ENCODE results near the gene PEX19.

The PEX19 gene

DNA sequence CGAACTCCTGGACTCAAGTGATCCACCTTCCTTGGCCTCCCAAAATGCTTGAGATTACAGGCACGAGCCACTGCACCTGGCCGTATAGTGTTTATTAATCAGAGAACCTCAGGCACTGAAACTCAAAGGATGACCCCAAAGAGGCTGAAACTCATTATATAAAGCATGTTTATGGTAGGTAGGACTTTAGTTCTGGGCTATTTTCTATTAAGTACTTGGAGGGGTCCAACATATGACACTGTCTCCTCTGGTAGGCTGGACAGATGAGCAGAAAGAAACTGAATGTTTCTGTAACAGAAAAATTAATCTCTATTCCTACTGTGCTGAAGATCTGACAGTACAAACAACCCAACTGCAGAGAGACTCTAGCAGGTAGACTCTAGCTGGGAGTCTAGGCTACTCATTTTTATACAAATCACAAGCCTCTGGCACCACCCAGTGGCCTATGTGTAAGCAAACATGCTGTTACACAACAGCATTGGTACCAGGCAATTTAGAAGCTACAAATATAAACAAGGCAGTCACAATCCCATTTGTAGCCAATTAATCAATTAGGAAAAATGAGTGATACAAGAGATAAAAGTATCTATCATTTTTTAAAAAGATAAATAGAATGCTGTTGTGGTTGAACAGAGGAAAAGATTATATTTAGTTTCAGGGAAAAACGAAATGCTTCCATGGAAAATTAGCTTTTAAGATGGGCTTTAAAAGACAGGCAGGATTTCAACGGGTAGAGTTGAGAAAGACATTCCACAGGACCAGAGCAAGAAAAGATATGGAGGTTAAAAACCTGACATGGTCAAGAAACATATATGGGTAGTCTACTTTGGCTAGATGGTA lies 33.0 kb downstream of the PEX19 start:
- no peaks in the 10 kb centered on the region for H3K27me3 ChIP-seq (ENCODE audit: control insufficient read depth, insufficient read depth, low read length)
- no peak overlapping the region for H3K27ac ChIP-seq (ENCODE audit: low read length)

DNA sequence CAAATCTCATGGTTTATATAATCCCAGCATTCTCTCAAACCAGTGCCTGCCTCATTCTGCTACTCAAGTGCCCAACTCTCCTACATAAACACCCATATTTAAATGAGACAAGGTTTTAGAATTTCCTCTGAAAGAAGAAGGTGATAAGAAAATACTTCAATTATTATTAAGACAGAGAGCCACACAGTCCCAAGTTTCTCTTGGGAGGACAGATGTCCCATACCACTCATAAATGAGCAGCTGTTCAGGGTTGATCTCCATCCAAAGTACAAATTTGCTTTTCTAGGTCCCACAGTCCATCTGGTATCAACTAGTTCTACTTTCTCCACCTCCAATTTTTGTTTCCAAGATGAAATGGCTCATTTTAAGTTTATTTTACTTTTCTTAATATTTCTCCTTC lies 33.9 kb downstream of the PEX19 start:
- no peaks in the 10 kb centered on the region for H3K4me1 ChIP-seq (ENCODE audit: control insufficient read depth, low read depth, low read length)
- H3K9me3 ChIP-seq (ENCODE audit: control insufficient read depth, low read depth, low read length), result no peaks in the 10 kb centered on the region
- H3K27ac ChIP-seq (ENCODE audit: low read length), result no peak overlapping the region

More for the DNA sequence above, 33.0 kb downstream of the PEX19 start:
- Histone ChIP-seq H3K4me1 (ENCODE audit: control insufficient read depth, low read depth, low read length) (no peaks in the 10 kb centered on the region), H3K9me3 (ENCODE audit: control insufficient read depth, low read depth, low read length) (no peaks in the 10 kb centered on the region), H3K4me3 (ENCODE audit: low read length) (no peak overlapping the region), H3K36me3 (ENCODE audit: control insufficient read depth, low read depth, low read length) (no peaks in the 10 kb centered on the region), H3K9ac (ENCODE audit: low read length) (no peak overlapping the region)

DNA sequence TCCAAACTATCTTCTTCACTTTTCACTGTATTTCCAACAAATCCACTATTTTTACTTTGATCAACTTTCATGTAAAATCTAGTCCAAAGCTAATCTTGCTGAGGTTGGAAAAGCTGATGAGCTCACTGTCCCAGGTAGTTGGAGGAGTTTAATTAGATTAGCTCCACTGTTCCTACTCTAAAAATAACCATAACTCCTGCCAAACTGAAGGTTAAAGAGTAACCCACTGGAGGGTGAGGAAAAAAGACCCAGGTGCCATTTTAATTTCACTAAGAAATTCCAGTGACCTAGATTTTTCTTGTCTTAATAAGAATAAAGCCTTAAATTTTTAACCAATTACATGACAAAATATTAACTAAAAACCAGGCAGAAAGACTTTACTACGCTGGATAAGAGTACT lies 37.9 kb downstream of the PEX19 start:
- H3K27me3 ChIP-seq (ENCODE audit: control insufficient read depth, insufficient read depth, low read length), result no peaks in the 10 kb centered on the region
- no peak overlapping the region for H3K27ac ChIP-seq (ENCODE audit: low read length)
- no peak overlapping the region for H3K4me3 ChIP-seq (ENCODE audit: low read length)
- peaks cover 13% of the 10 kb centered on the region for H3K36me3 ChIP-seq (ENCODE audit: control insufficient read depth, low read depth, low read length)
- H3K9ac ChIP-seq (ENCODE audit: low read length), result no peak overlapping the region
- no peaks in the 10 kb centered on the region for H3K4me1 ChIP-seq (ENCODE audit: control insufficient read depth, low read depth, low read length)
- no peaks in the 10 kb centered on the region for H3K9me3 ChIP-seq (ENCODE audit: control insufficient read depth, low read depth, low read length)

More for the DNA sequence above, 33.9 kb downstream of the PEX19 start:
- Histone ChIP-seq H3K27me3 (ENCODE audit: control insufficient read depth, insufficient read depth, low read length) (no peaks in the 10 kb centered on the region), H3K36me3 (ENCODE audit: control insufficient read depth, low read depth, low read length) (no peaks in the 10 kb centered on the region), H3K4me3 (ENCODE audit: low read length) (no peak overlapping the region), H3K9ac (ENCODE audit: low read length) (no peak overlapping the region)

DNA sequence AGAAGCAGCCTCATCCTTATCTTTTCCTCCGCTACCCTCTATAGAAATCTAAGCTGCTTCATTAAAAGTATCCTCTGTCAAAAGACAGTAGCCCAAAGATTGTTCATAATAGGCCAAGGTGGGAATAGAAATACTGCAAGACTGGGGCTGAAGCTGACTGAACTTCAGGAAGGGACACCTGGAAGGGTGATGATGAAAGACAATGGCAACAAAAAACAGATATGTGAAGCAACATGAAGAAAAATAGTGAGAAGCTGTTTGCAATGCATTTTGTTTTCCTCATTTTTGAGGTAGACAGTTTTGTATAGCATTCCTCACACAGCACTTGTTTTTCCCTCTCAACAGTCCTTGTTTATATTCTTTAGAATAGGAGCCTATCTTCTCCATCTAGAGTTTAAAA lies 39.5 kb downstream of the PEX19 start:
- H3K27me3 ChIP-seq (ENCODE audit: control insufficient read depth, insufficient read depth, low read length), result no peaks in the 10 kb centered on the region
- no peaks in the 10 kb centered on the region for H3K4me1 ChIP-seq (ENCODE audit: control insufficient read depth, low read depth, low read length)
- no peak overlapping the region for H3K27ac ChIP-seq (ENCODE audit: low read length)
- H3K36me3 ChIP-seq (ENCODE audit: control insufficient read depth, low read depth, low read length), result peaks cover 14% of the 10 kb centered on the region
- H3K4me3 ChIP-seq (ENCODE audit: low read length), result no peak overlapping the region
- H3K9me3 ChIP-seq (ENCODE audit: control insufficient read depth, low read depth, low read length), result no peaks in the 10 kb centered on the region
- H3K9ac ChIP-seq (ENCODE audit: low read length), result no peak overlapping the region

DNA sequence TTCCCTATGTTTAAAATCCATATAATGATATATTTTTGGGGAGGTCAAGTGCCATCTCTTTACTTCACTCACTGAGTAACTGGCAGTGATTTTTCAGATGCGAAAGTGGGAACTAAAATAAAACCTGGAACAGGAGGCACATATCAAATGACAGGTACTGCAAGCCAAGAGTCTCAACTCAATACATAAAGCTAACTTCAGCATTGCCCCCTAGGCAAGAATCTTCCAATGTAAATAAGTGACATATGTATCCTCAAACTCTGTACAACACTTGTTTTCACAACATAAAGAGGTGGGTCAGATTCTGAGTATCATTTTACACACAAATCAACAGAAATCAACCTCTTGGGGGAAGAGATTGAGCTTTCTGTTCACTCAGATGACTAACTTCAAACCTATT lies 40.7 kb downstream of the PEX19 start:
- no peaks in the 10 kb centered on the region for H3K4me1 ChIP-seq (ENCODE audit: control insufficient read depth, low read depth, low read length)
- H3K9me3 ChIP-seq (ENCODE audit: control insufficient read depth, low read depth, low read length), result no peaks in the 10 kb centered on the region
- H3K4me3 ChIP-seq (ENCODE audit: low read length), result no peak overlapping the region
- H3K27me3 ChIP-seq (ENCODE audit: control insufficient read depth, insufficient read depth, low read length), result no peaks in the 10 kb centered on the region
- H3K9ac ChIP-seq (ENCODE audit: low read length), result no peak overlapping the region
- no peak overlapping the region for H3K27ac ChIP-seq (ENCODE audit: low read length)
- H3K36me3 ChIP-seq (ENCODE audit: control insufficient read depth, low read depth, low read length), result peaks cover 26% of the 10 kb centered on the region

DNA sequence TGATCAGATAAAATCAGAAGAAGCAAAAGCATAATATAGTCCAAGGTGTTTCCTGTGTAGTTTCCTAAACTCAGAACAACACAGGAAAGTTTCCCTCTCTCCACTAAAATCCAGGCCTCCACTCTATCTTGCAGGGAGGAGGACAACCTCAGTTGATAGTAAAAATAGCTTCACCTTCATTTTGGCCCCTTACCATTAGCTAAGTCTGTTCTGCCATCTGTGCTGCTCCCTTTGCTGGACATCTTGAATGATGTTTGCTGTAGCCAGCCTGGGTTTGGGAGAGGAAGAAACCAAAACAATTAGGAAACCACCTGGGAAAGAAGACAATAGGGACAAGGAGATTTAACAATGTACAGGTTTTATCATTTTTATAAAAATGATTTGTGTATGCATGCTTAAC lies 41.2 kb downstream of the PEX19 start:
- no peak overlapping the region for H3K4me3 ChIP-seq (ENCODE audit: low read length)
- no peak overlapping the region for H3K9ac ChIP-seq (ENCODE audit: low read length)
- no peaks in the 10 kb centered on the region for H3K27me3 ChIP-seq (ENCODE audit: control insufficient read depth, insufficient read depth, low read length)
- H3K36me3 ChIP-seq (ENCODE audit: control insufficient read depth, low read depth, low read length), result peaks cover 31% of the 10 kb centered on the region
- no peaks in the 10 kb centered on the region for H3K4me1 ChIP-seq (ENCODE audit: control insufficient read depth, low read depth, low read length)
- no peak overlapping the region for H3K27ac ChIP-seq (ENCODE audit: low read length)
- no peaks in the 10 kb centered on the region for H3K9me3 ChIP-seq (ENCODE audit: control insufficient read depth, low read depth, low read length)

DNA sequence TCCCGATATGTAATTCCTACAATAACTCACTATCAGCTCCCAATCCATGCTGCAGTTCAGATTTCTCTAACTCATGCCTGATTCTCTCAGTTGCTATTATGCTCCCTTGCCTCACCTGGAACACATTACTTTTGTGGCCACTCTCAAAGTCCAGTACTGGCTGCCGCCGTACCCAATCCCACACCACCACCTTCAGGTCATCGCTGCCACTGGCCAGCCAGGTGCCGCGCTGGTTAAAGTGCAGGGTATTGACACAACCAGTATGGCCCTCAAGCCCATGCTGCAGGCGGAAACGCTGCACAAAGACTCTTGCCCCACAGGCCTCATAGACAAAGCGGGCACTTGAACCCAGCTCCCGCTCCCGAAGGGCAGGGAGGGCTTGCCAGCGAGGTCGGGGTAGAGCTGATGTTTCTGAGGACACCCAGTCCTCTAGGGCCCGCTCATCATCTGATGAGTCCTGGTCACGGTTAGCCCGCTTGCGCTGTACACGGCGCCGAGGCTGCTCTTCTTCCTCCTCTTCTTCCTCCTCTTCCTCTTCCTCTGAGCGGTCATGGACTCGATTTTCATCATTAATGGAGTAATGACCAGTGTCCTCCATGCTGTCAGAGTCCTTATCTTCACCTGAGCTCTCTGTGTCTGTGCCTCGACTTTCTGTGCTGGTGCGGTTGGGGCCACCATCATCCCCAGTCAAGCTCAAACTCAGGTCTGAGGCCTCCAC lies 45.2 kb downstream of the PEX19 start:
- no peak overlapping the region for H3K27ac ChIP-seq (ENCODE audit: low read length)
- no peak overlapping the region for H3K4me3 ChIP-seq (ENCODE audit: low read length)
- peaks cover 68% of the 10 kb centered on the region for H3K36me3 ChIP-seq (ENCODE audit: control insufficient read depth, low read depth, low read length)
- no peak overlapping the region for H3K9ac ChIP-seq (ENCODE audit: low read length)
- no peaks in the 10 kb centered on the region for H3K27me3 ChIP-seq (ENCODE audit: control insufficient read depth, insufficient read depth, low read length)
- no peaks in the 10 kb centered on the region for H3K9me3 ChIP-seq (ENCODE audit: control insufficient read depth, low read depth, low read length)
- no peaks in the 10 kb centered on the region for H3K4me1 ChIP-seq (ENCODE audit: control insufficient read depth, low read depth, low read length)

DNA sequence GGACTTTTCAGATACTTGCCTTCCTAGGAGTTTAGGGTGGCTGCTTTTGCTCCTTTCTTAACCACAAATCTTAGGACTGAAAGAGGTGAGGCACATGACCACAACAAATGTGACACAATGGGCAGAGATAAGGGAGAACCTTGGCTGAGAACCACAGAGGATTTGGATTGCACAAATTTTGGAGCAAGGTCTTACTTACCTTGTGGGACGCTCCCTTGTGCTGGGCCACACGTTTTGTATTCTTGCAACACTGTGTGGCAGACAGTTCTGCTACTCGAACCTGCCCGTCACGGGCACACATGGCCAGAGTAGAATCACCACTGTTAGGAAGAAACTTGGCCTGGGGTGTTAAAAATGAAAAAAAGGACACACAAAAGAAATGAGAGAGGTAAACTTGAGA lies 46.5 kb downstream of the PEX19 start:
- Histone ChIP-seq H3K4me1 (ENCODE audit: control insufficient read depth, low read depth, low read length) (no peaks in the 10 kb centered on the region), H3K27me3 (ENCODE audit: control insufficient read depth, insufficient read depth, low read length) (no peaks in the 10 kb centered on the region), H3K9me3 (ENCODE audit: control insufficient read depth, low read depth, low read length) (no peaks in the 10 kb centered on the region), H3K9ac (ENCODE audit: low read length) (no peak overlapping the region), H3K4me3 (ENCODE audit: low read length) (no peak overlapping the region), H3K36me3 (ENCODE audit: control insufficient read depth, low read depth, low read length) (peaks cover 68% of the 10 kb centered on the region), H3K27ac (ENCODE audit: low read length) (no peak overlapping the region)

DNA sequence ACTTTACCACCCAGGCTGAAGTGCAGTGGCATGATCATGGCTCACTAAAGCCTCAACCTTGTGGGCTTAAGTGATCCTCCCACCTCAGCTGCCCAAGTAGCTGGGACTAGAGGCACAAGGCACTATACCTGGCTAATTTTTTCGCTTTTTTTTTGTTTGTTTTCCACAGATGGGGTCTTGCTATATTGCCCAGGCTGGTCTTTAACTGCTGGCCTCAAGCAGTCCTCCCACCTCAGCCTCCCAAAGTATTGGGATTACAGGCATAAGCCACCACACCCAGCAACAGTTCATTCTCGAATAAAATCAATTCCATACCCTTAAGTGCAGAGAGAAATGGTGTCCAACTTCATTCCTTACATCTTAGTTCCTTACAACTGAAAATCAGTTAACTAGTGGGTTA lies 47.4 kb downstream of the PEX19 start:
- H3K4me1 ChIP-seq (ENCODE audit: control insufficient read depth, low read depth, low read length), result no peaks in the 10 kb centered on the region
- no peak overlapping the region for H3K4me3 ChIP-seq (ENCODE audit: low read length)
- H3K9me3 ChIP-seq (ENCODE audit: control insufficient read depth, low read depth, low read length), result no peaks in the 10 kb centered on the region
- H3K27ac ChIP-seq (ENCODE audit: low read length), result no peak overlapping the region
- H3K27me3 ChIP-seq (ENCODE audit: control insufficient read depth, insufficient read depth, low read length), result no peaks in the 10 kb centered on the region
- H3K9ac ChIP-seq (ENCODE audit: low read length), result no peak overlapping the region
- peaks cover 71% of the 10 kb centered on the region for H3K36me3 ChIP-seq (ENCODE audit: control insufficient read depth, low read depth, low read length)

DNA sequence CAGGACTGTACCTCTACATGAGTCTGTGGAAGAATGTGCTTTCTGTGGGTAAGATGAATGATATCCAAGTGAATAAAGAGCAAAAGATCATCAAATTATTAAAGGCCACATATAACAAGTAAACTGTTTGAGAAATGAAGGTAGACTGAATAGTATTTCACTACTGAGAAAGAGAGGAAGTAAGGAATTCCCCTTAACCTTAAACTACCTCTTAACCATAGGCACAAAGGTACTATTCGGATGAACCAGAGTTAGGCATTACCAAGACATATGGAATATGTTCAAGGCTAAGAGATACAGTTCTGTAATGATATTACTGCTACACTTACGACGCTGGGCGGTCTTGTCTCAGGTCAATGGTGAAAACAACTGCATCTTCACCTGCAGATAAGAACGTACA lies 48.1 kb downstream of the PEX19 start:
- no peak overlapping the region for H3K4me3 ChIP-seq (ENCODE audit: low read length)
- peaks cover 69% of the 10 kb centered on the region for H3K36me3 ChIP-seq (ENCODE audit: control insufficient read depth, low read depth, low read length)
- no peak overlapping the region for H3K9ac ChIP-seq (ENCODE audit: low read length)
- no peaks in the 10 kb centered on the region for H3K27me3 ChIP-seq (ENCODE audit: control insufficient read depth, insufficient read depth, low read length)
- no peak overlapping the region for H3K27ac ChIP-seq (ENCODE audit: low read length)
- H3K9me3 ChIP-seq (ENCODE audit: control insufficient read depth, low read depth, low read length), result no peaks in the 10 kb centered on the region
- H3K4me1 ChIP-seq (ENCODE audit: control insufficient read depth, low read depth, low read length), result no peaks in the 10 kb centered on the region

DNA sequence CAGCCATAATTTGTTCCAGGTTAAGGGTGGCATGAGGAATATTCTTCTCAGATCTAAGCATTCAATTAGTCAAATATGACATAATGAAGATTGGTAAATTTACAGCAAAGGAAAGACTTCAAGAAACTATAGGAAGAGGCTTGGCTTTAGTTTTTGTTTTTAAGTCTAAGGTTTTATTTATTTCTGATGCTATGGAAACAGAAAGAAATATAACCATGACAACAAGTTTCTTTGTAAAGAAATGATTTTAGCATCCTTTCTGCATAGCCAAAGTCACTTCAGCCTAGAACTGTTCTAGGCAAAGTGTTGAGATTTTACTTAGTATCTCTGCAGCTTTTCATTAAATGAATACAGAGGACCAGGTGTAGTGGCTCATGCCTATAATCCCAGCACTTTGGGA lies 52.0 kb downstream of the PEX19 start:
- Histone ChIP-seq H3K27ac (ENCODE audit: low read length) (no peak overlapping the region), H3K9ac (ENCODE audit: low read length) (no peak overlapping the region), H3K36me3 (ENCODE audit: control insufficient read depth, low read depth, low read length) (peaks cover 80% of the 10 kb centered on the region), H3K27me3 (ENCODE audit: control insufficient read depth, insufficient read depth, low read length) (no peaks in the 10 kb centered on the region), H3K4me3 (ENCODE audit: low read length) (no peak overlapping the region), H3K4me1 (ENCODE audit: control insufficient read depth, low read depth, low read length) (no peaks in the 10 kb centered on the region), H3K9me3 (ENCODE audit: control insufficient read depth, low read depth, low read length) (no peaks in the 10 kb centered on the region)

DNA sequence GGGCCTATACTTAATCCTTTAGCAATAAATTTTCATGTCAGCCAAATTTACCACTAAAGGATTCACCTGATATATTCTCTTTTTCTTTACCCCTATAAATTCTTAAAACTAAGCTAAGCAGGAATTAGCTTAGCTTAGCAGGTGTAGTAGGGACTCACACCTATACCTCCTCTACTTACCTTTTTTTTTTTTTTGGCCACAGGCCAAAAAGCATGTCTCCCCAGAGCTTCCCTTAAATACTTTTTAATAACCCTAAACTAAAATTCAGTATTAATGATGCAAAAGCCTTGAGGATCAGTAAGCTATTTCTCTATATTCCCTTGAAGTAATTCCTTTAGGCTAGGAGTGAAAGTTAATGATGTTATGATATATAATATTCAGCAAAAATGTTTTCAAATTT lies 56.5 kb downstream of the PEX19 start:
- no peak overlapping the region for H3K27ac ChIP-seq (ENCODE audit: low read length)
- no peak overlapping the region for H3K4me3 ChIP-seq (ENCODE audit: low read length)
- no peaks in the 10 kb centered on the region for H3K4me1 ChIP-seq (ENCODE audit: control insufficient read depth, low read depth, low read length)
- H3K27me3 ChIP-seq (ENCODE audit: control insufficient read depth, insufficient read depth, low read length), result no peaks in the 10 kb centered on the region
- H3K9me3 ChIP-seq (ENCODE audit: control insufficient read depth, low read depth, low read length), result no peaks in the 10 kb centered on the region
- peaks cover 89% of the 10 kb centered on the region for H3K36me3 ChIP-seq (ENCODE audit: control insufficient read depth, low read depth, low read length)
- H3K9ac ChIP-seq (ENCODE audit: low read length), result no peak overlapping the region
